Stomach (tissue), 9 donors: ENCODE results near the gene HACL1. TPM values are rescaled to one million over a fixed set of nuclear protein-coding genes. Genes with fewer than 3 reads are reported as not detected.
"Not testable (repeated sequence)": the region's sequence is repeated elsewhere in the genome, so short reads cannot be mapped to it uniquely, and the experiment has no call there.

Experiments
- DNase-seq, 2 donors: peaks; one replicate each; pipeline versions ENCODE4 v3.0.0 to v3.0.0-alpha.2; 2013 to 2019
- H3K27ac ChIP-seq, 5 donors: fragments of 200-600 bp in 4 of 5; sonication (generic) in 4 of 5; one replicate each; pipeline ENCODE4 v1.5.1; 2013 to 2019; ENCODE audit warnings: mild to moderate bottlenecking in 1 of 5, moderate library complexity in 1 of 5
- H3K27me3 ChIP-seq, 3 donors: fragments of 200-600 bp; sonication (generic); one replicate each; pipeline ENCODE4 v1.5.1; 2017 to 2019; ENCODE audit warnings: mixed run types in 1 of 3
- H3K36me3 ChIP-seq, 4 donors: fragments of 200-600 bp; sonication (generic); 1 replicate in 3 of 4; 2 replicates in 1 of 4; pipeline ENCODE4 v1.5.1; 2016 to 2019
- H3K4me1 ChIP-seq, 4 donors: fragments of 200-600 bp; sonication (generic); one replicate each; pipeline ENCODE4 v1.5.1; 2016 to 2019
- H3K4me3 ChIP-seq, 4 donors: fragments of 200-600 bp; sonication (generic) in 3 of 4; one replicate each; pipeline ENCODE4 v1.5.1; 2016 to 2019; ENCODE audit warnings: mild to moderate bottlenecking in 1 of 4
- H3K9me3 ChIP-seq, 4 donors: fragments of 200-600 bp; sonication (generic); one replicate each; pipeline ENCODE4 v1.5.1; 2016 to 2019
- CTCF ChIP-seq, 7 experiments: fragments of 450-650 bp in 4 of 7; fragments of 200-600 bp in 3 of 7; sonication (generic) in 3 of 7; IDR thresholded peaks; one replicate each; pipeline ENCODE4 v1.5.1; 2016 to 2019; ENCODE audit warnings: antibody characterized with exemption in 7 of 7, control low read depth in 2 of 7, mild to moderate bottlenecking in 1 of 7
- EP300 ChIP-seq: sonication (generic); formaldehyde crosslinking; IDR thresholded peaks from one replicate; pipeline ENCODE4 v1.6.1; 2017; ENCODE audit warnings: antibody characterized with exemption
- POLR2A ChIP-seq, 4 donors: fragments of 450-650 bp; IDR thresholded peaks; one replicate each; pipeline ENCODE4 v1.6.1; 2016; ENCODE audit warnings: antibody characterized with exemption in 4 of 4, control low read depth in 2 of 4, mild to moderate bottlenecking in 1 of 4, moderate library complexity in 1 of 4
- POLR2AphosphoS5 ChIP-seq, 3 donors: sonication (generic); formaldehyde crosslinking; IDR thresholded peaks; one replicate each; pipeline ENCODE4 v1.6.1; 2016; ENCODE audit warnings: antibody characterized with exemption in 3 of 3
- WGBS, 5 donors: extraction: QIAGEN DNeasy Blood & Tissue Kit in 3 of 5; methylation state at CpG; one replicate each; pipeline versions ENCODE4 v1.1.5 to v1.1.7; 2013 to 2018; 5-methylcytosine and 5-hydroxymethylcytosine counted together
- intact Hi-C: fragments of 100-400 bp; cut with DNase I; formaldehyde crosslinking; loops from one replicate; pipeline ENCODE4 v1.15.1; 2023; ENCODE audit warnings: low total_unique reads
- polyA plus RNA-seq, 3 donors: library from polyadenylated mRNA; stranded (reverse); fragments of 200-250 nt; gene quantifications; one replicate each; pipeline ENCODE4 v1.2.3, GENCODE V29; 2013
- total RNA-seq, 5 donors: library from RNA; depleted of rRNA; stranded (reverse); fragments of >200 nt; gene quantifications; one replicate each; pipeline versions ENCODE4 v1.1.0 to v1.2.3, GENCODE V29; 2014 to 2016
- donor health status: healthy with polysubstance abuse.
- donor health status: Bipolar disorder and iron deficiency.
- donor health status: healthy.

Gene HACL1
- total and polyA plus RNA-seq, 8 donors, result 13.9 to 46.7 (median 21.0) TPM

- H3K27ac ChIP-seq, result no peak overlapping the region
- H3K4me1 ChIP-seq, result peaks cover 19 to 53% (median 30%) of the 10 kb centered on the region in 4 donors
- no peak for DNase-seq
- no peaks in the 10 kb centered on the region for H3K27me3 ChIP-seq
- no peak overlapping the region for H3K4me3 ChIP-seq
- intact Hi-C loops, result loop anchor here (5.0 kb wide), 1 partner anchor 178 kb away; no protein-coding TSS in a partner anchor
- no peak for TF ChIP-seq POLR2AphosphoS5 (IDR thresholded peaks at IDR 0.05)
- TF ChIP-seq CTCF (IDR thresholded peaks at IDR 0.05), result no peak
- TF ChIP-seq POLR2A (IDR thresholded peaks at IDR 0.05), result no peak
- no peak for TF ChIP-seq EP300
- H3K36me3 ChIP-seq, result no peaks in the 10 kb centered on the region
- no peaks in the 10 kb centered on the region for H3K9me3 ChIP-seq
These were observed 27.6 kb upstream of the HACL1 start for GRCh38 chr3:15628967-15629366.

DNA sequence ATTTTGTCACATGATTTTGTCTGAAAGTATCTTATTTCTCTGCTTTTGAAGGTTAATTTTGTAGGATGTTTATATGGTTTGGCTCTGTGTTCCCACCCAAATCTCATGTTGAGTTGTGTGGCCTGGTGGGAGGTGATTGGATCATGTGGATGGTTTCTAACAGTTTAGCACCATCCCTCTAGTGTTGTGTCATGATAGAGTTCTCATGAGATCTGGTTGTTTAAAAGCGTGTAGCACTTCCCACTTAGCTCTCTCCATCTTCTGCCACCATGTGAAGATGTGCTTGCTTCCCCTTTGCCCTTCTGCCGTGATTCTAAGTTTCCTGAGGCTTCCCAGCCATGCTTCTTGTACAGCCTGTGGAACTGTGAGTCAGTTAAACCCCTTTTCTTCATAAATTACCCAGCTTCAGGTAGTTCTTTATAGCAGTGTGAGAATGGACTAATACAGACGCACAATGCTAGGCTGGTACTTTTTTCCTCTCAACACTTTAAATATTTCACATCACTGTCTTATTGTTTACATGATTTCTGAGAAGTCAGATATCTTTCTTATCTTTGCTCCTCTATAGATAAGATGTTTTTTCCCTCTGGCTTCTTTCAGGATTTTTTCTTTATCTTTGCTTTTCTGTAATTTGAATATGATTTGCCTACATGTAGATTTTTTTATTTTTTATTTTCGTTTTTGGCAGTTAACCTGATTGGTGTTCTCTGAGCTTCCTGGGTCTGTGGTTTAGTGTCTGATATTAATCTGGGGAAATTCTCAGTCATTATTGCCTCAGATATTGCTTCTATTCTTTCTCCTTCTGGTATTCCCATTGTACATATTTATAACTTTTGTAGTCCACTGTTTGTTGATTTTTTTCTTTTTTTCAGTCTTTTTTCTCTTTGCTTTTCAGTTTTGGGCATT lies 22.4 kb upstream of the HACL1 start:
- Histone ChIP-seq H3K9me3 (peaks cover 0 to 20% (median 10%) of the 10 kb centered on the region in 4 donors), H3K4me1 (peaks cover 0 to 16% (median 6%) of the 10 kb centered on the region in 4 donors), H3K36me3 (peaks cover 0 to 7% (median 0%) of the 10 kb centered on the region in 4 donors), H3K4me3 (no peak overlapping the region), H3K27me3 (no peaks in the 10 kb centered on the region), H3K27ac (no peak overlapping the region)
- intact Hi-C loops, result no loop called here
- TF ChIP-seq POLR2A (IDR thresholded peaks at IDR 0.05) (no peak), POLR2AphosphoS5 (IDR thresholded peaks at IDR 0.05) (no peak), CTCF (IDR thresholded peaks at IDR 0.05) (no peak), EP300 (no peak)
- WGBS, 5 donors, result 65 to 74% (median 69%) methylated on average over 4 of the region's 4 CpGs
- no peak for DNase-seq

DNA sequence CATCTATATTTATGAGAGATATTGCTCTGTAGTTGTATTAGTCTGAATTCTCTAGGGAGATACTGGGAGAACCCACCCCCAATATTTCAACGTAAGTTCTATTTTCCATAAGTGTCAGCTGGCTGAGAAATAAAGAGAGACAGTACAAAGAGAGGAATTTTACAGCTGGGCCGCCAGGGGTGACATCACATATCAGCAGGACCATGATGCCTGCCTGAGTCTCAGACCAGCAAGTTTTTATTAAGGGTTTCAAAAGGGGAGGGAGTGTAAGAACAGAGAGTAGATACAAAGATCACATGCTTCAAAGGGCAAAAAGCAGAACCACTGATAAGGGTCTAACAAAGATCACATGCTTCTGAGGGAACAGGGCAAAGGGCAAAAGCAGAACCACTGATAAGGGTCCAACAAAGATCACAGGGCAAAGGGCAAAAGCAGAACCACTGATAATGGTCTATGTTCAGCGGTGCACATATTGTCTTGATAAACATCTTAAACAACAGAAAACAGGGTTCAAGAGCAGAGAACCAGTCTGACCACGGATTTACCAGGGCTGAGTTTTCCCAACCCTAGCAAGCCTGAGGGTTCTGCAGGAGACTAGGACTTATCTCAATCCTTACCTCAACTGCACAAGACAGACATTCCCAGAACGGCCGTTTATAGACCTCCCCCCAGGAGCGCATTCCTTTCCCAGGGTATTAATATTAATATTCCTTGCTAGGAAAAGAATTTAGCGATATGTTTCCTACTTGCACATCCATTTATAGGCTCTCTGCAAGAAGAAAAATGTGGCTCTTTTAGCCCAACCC lies 18.5 kb upstream of the HACL1 start:
- DNase-seq, H3K27ac ChIP-seq, intact Hi-C loops, H3K36me3 ChIP-seq, H3K4me3 ChIP-seq, H3K27me3 ChIP-seq: not testable (repeated sequence)
- Histone ChIP-seq H3K9me3 (peaks cover 0 to 20% (median 10%) of the 10 kb centered on the region in 4 donors), H3K4me1 (peaks cover 0 to 19% (median 6%) of the 10 kb centered on the region in 4 donors)
- 77 to 85% (median 78%) methylated on average over 8 of the region's 8 CpGs for WGBS, 5 donors

GRCh38 chr3:15616053-15616452 lies 14.7 kb upstream of the HACL1 start:
- Histone ChIP-seq H3K4me1 (peaks cover 0 to 35% (median 18%) of the 10 kb centered on the region in 4 donors), H3K9me3 (peaks cover 0 to 17% (median 8%) of the 10 kb centered on the region in 4 donors), H3K27me3 (no peaks in the 10 kb centered on the region), H3K27ac (no peak overlapping the region), H3K36me3 (peaks cover 0 to 2% (median 0%) of the 10 kb centered on the region in 4 donors), H3K4me3 (no peak overlapping the region)
- TF ChIP-seq CTCF (IDR thresholded peaks at IDR 0.05) (no peak), EP300 (no peak), POLR2AphosphoS5 (IDR thresholded peaks at IDR 0.05) (no peak), POLR2A (IDR thresholded peaks at IDR 0.05) (no peak)
- intact Hi-C loops, result no loop called here
- no peak for DNase-seq
- 91 to 95% (median 93%) methylated on average over 6 of the region's 6 CpGs for WGBS, 5 donors
